CD4-positive, alpha-beta T cell treated with Interleukin-17A for 4 hours (primary cell): ENCODE measurements around the gene LRRC51.
A peak's percentile ranks its signal among the peaks of the same experiment; 100 is the strongest.
"Not testable (repeated sequence)": the region's sequence is repeated elsewhere in the genome, so short reads cannot be mapped to it uniquely, and the experiment has no call there.

Experiments
- DNase-seq: peaks from one replicate; pipeline ENCODE4 v3.0.0-alpha.2; 2020; ENCODE audit warnings: mixed read lengths

Gene LRRC51

DNA sequence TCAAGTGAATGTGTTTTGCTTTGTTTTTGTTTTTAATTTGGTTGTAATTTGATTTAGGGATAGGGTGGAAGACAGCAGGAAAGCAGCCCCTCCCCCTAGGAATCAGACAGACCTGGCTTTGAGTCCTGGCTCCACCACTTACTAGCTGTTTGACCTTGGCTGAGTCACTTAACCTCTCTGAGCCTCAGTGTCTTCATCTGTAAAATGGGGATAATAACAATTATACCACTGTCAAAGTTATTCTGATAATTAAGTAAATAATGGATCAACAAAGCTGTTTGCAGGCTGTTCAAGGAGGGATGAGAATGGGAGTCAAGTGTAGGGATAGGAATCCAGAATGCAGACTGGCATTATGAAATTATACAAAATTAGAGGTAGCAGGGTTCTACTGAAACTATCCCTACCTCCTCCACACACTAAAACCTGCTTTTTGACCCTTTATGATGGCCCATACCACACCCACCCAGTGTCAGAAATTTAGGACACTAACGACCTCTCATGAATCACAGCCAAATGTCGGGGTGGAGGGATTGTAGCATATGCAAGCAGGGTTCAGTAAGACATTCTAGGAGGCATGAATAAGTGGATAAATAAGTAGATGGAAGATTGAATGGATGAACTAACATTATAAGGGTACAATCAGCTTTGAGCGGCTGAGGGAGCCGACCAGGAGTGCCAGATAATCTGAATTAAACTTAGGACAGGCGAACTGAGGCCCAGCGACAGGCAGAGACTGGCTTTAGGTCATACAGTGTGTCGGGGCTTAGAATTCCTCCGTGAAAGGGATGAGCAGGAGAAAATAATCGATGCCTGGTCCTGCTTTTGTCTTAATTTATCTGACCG is 30.9 kb downstream of the LRRC51 start:
- no peak for DNase-seq

GRCh38 chr11:72112143-72112977 is 31.7 kb downstream of the LRRC51 start, which contains the start of gene ANAPC15:
TSS of gene ANAPC15 (minus strand) at chr11:72112695. CDS start at chr11:72111276, 1,419 bp downstream.
- DNase-seq, result peak; percentile 98

DNA sequence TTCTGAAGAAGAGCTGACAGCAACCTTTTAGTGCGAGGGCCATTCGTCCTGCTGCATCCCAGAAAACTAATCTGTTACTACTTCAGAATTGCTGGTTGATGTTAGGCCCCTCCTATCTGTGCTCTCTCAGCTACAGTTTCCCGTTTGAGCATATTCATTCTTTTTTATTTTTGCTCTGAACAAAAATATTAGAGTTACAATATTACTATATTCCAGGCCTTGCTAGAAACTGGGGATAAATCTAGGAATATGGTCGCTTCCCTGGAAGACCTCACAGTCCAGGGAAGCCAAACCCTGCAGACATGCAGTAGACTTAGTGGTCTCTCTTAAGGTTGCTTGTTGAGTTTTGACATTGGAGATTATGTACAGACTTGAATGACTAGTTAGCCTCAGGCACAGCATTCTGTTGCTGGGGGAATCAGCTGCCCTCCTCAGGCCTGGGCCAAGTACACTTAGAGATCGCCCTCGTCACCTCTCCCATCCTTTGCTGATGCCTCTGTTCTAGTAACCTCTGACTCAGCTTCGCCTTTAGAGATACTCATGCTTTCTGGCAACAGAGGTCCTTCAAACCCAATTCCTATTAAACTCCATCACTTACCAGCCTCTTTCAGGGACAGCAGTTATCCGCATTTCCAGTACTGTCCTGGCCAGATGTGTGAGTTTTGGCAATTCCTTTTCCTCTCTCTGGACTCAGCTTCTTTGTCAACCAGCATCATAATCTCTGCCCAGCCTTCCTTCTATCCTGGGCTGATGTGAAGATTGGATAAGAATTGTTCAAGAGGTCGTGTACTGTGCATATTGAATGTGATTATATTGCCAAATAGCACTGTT is 32.5 kb downstream of the LRRC51 start:
- DNase-seq, result no peak

DNA sequence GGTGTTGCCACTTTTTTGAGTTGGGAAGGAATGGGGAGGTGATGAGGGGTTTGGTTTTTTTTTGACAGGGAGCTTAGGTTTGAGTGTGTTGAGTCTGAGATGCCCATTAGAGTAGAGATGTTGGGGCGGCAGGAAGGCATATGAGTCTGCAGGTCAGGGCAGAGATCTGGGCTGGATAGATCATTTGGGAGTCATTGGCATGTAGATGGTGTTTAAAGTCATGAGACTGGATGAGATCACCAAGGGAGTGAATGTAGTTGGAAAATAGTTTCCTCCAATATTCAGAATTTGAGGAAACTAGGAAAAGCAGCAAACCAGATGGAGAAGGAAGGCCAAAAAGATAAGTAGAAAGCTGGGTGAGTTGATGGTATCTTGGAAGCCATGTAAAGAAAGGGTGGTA is 33.9 kb downstream of the LRRC51 start:
- DNase-seq, result no peak

- DNase-seq, result no peak
These were observed 35.5 kb downstream of the LRRC51 start for GRCh38 chr11:72116019-72116755.

DNA sequence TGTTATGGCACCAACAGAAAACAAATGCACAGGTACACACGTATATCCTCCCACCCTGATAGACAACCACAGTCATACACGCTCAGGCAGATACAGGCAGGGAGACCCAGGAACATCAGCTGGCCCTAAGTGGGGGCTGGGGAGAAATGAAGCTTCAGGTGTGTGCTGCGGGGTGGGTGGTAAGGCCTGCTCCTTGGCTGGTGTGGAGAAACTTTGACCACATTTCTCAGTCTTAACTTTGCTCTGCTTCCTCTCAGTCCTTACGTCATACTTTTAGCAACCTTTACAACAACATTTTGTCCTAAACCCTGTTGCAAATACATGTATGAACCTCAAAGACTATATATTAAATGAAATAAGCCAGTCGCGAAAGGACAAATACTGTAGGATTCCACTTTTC is 38.5 kb downstream of the LRRC51 start:
- DNase-seq, result no peak

DNA sequence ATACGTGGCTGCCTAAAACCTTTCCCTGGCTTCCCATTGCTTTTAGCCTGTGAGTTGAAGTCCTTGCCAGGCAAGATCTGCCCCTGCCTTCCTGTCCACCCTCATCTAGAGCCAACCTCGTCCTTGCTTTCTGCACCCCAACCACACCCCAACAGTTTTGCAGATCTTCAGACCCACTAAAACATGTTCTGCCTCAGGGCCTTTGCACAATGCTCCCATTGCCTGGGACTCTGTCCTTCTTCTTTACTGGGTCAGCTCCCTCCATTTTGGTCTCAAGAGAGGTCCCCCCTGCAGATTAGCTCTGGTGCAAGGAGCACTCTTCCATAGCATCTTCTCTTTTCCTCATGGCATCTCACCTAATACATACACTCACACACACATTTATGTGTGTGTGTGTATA is 40.3 kb downstream of the LRRC51 start:
- DNase-seq, result no peak

DNA sequence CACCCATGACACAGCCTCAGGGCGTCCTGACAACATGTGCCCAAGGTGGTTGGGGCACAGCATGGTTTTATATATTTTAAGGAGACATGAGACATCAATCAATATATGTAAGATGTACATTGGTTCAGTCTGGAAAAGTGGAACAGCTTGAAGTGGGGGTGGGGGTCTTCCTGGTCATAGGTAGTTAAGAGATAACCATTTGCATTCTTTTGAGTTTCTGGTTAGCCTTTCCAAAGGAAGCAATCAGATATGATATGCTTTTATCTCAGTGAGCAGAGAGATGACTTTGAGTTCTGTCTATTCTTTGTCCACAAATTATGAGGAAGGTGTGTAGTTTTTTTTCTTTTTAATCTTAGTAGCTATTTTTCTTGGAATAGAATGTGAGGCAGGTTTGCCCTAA is 42.0 kb downstream of the LRRC51 start:
- no peak for DNase-seq

GRCh38 chr11:72123117-72123653 is 42.5 kb downstream of the LRRC51 start:
- DNase-seq, result no peak

GRCh38 chr11:72124046-72124445 is 43.4 kb downstream of the LRRC51 start:
- DNase-seq, result no peak

DNA sequence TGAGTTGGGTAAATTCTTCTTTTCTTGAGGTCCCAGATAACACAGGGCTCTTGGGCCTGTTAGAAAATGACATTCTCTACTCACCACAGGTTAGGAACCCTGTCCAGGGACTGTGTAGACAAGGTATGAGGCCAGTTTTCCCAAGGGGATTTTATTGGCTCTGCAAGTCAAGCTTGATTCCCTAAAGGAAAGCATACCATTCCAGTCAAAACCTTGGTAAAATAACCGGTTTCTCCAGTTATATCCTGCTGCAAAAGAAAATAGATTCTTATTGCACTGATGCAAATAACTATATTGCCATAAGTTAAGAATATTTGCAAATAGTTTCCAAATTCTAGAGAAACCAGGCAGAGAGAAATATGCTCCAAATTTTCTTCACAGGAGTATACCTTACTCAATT is 45.3 kb downstream of the LRRC51 start:
- DNase-seq, result no peak

GRCh38 chr11:72127923-72128322 is 47.3 kb downstream of the LRRC51 start:
- DNase-seq, result no peak

DNA sequence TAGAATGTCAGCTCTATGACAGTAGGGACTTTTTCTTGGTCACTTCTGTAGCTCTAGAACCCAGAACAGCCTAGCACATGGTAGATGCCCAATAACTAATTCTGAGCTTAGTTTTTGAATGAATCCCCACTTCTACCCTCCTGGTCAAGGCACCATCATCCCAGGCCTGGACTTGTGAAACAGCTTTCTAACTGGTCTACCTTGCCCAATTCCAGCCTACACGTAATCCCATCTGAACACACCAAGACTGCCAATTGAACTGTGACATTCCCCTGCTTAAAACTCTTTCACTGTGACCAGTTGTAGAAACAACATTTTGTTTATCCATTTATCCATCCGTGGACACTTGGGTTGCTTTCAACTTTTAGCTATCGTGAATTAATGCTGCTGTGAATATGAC is 48.7 kb downstream of the LRRC51 start:
- DNase-seq, result no peak

- DNase-seq, result no peak
These were observed 52.0 kb downstream of the LRRC51 start for GRCh38 chr11:72132646-72133045.

GRCh38 chr11:72135473-72135872 is 54.8 kb downstream of the LRRC51 start, which contains the start of gene FOLR3:
TSS of gene FOLR3 (plus strand) at chr11:72135725. CDS start at chr11:72135953, 228 bp downstream.
- DNase-seq, result not testable (repeated sequence)

GRCh38 chr11:72135891-72136683 is 55.4 kb downstream of the LRRC51 start:
- no peak for DNase-seq

DNA sequence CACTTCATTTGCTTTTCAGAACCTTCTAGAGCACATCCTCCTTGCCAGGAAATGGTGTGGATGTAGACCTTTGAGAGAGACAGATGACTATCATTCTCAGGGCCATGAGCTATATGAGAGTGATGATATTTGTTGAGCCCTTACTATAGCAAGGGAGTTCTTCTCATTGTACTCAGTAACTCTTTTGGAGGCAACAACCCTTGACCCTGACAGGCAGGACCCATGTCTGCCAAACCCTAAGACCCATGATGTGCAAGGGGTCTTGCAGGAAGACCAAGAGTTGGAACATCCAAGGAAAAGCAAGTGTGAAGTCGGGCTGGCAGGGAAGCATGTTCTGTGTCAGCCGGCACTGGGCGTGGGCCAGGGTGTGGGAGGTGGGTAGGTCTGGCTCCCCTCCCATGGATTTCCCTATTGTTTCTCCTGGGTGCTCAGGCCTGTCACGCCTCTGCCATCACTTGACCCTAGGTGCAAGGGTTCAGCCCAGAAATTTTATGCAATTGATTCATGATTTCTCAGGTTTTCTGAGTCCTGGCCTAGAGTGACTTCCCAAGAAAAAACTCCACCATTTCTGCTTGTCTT is 56.1 kb downstream of the LRRC51 start:
- DNase-seq, result no peak

DNA sequence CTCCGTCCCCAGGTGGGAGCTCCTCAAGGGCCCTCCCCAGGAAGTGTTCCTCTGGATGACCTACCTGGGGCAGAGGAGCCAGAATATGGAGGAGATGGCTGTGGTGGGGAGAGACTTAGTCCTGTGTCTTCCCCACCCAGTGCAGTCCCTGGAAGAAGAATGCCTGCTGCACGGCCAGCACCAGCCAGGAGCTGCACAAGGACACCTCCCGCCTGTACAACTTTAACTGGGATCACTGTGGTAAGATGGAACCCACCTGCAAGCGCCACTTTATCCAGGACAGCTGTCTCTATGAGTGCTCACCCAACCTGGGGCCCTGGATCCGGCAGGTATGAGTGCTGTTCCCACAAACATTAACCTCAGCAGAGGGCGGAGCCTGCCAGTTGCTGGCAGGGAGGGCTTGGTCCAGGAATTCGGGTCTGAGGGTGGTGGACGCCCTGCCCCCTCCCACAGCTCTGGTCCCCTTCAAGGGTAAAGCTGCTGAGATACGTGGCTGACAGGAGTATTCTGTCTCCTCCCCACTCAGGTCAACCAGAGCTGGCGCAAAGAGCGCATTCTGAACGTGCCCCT is 58.3 kb downstream of the LRRC51 start:
- no peak for DNase-seq

GRCh38 chr11:72139500-72139899 is 58.9 kb downstream of the LRRC51 start:
- DNase-seq, result no peak

GRCh38 chr11:72140661-72141060 is 60.0 kb downstream of the LRRC51 start:
- no peak for DNase-seq
